A549 (cell line): ENCODE results near the gene TVP23C. TPM values are rescaled to one million over a fixed set of nuclear protein-coding genes. Genes with fewer than 3 reads are reported as not detected.

ENCODE experiments used
- ATAC-seq, 2 experiments: fragments of 200-7000 bp in 1 of 2; fragments of >200 bp in 1 of 2; cut with Nextera tagmentation in 1 of 2; cut with Tn5 transposase in 1 of 2; 3 replicates each; pipeline versions ENCODE4 v1.8.0 to v1.9.1; 2018 to 2020; ENCODE audit warnings: mild to moderate bottlenecking in 1 of 2, moderate library complexity in 1 of 2
- CTCF ChIA-PET: fragments of 300-600 bp; sonication (Branson Sonifier 250); formaldehyde crosslinking; extraction: SDS; loops from one replicate; lab custom pipeline; 2021; ENCODE audit warnings: antibody characterized with exemption, inconsistent platforms; lab: Yijun Ruan, JAX
- POLR2A ChIA-PET: fragments of 350-600 bp; formaldehyde crosslinking; extraction: SDS; loops from one replicate; lab custom pipeline; 2021; ENCODE audit warnings: antibody characterized with exemption, inconsistent platforms; lab: Yijun Ruan, JAX
- DNase-seq, 2 experiments: peaks; one replicate each; pipeline versions ENCODE4 v3.0.0 to v3.0.0-alpha.2; 2011 to 2016; ENCODE audit warnings: low read depth in 1 of 2, low spot score in 1 of 2
- FAIRE-seq: peaks from 2 replicates; lab custom pipeline; 2011; peaks lifted over from hg19 to GRCh38; lab: Jason Lieb, UNC
- H3K27ac ChIP-seq, 2 experiments: fragments of >200 bp; sonication (Bioruptor Twin); formaldehyde crosslinking; 3 replicates each; pipeline ENCODE4 v1.5.1; 2016 to 2017
- H3K4me1 ChIP-seq: fragments of >200 bp; sonication (Bioruptor Twin); formaldehyde crosslinking; 3 replicates; pipeline ENCODE4 v1.6.1; 2016
- H3K4me2 ChIP-seq: fragments of >200 bp; sonication (Bioruptor Twin); formaldehyde crosslinking; 3 replicates; pipeline ENCODE4 v1.6.1; 2016
- H3K4me3 ChIP-seq: fragments of >200 bp; sonication (Bioruptor Twin); formaldehyde crosslinking; 3 replicates; pipeline ENCODE4 v1.5.1; 2016
- H3K9me3 ChIP-seq: fragments of >200 bp; sonication (Bioruptor Twin); formaldehyde crosslinking; 3 replicates; pipeline ENCODE4 v1.6.1; 2016
- BHLHE40 ChIP-seq: IDR thresholded peaks from 2 replicates; pipeline ENCODE4 v1.6.1; 2012; ENCODE audit warnings: low read depth, low read length, inconsistent platforms
- CBX8 ChIP-seq: fragments of 200-600 bp; sonication (generic); IDR thresholded peaks from 2 replicates; pipeline ENCODE4 v1.6.1; 2016
- CHD2 ChIP-seq: fragments of 150-350 bp; IDR thresholded peaks from 2 replicates; pipeline ENCODE4 v1.6.1; 2014; ENCODE audit warnings: low read length; ENCODE audit not compliant: partially characterized antibody
- CTCF ChIP-seq: fragments of >200 bp; sonication (Bioruptor Twin); formaldehyde crosslinking; IDR thresholded peaks from 3 replicates; pipeline ENCODE4 v1.5.1; 2016
- ELK1 ChIP-seq: fragments of 150-350 bp; IDR thresholded peaks from 2 replicates; pipeline ENCODE4 v1.6.1; 2014; ENCODE audit warnings: low read depth, mild to moderate bottlenecking, low read length
- GATA3 ChIP-seq: IDR thresholded peaks from 2 replicates; pipeline ENCODE4 v1.6.1; 2012; ENCODE audit warnings: borderline replicate concordance
- HEYL ChIP-seq: fragments of 250-450 bp; sonication (Bioruptor Pico); IDR thresholded peaks from 2 replicates; pipeline ENCODE4 v1.8.0; 2021; ENCODE audit warnings: mild to moderate bottlenecking, moderate library complexity
- HOXA7 ChIP-seq: fragments of 250-450 bp; sonication (Bioruptor Pico); IDR thresholded peaks from 2 replicates; pipeline ENCODE4 v1.5.0; 2020; ENCODE audit warnings: mild to moderate bottlenecking, moderate library complexity
- HOXB13 ChIP-seq: fragments of 250-450 bp; sonication (Bioruptor Pico); IDR thresholded peaks from 2 replicates; pipeline ENCODE4 v1.5.0; 2020; ENCODE audit warnings: low read depth, mild to moderate bottlenecking, moderate library complexity
- JUN ChIP-seq, 2 experiments: fragments of >200 bp; sonication (Bioruptor Twin); formaldehyde crosslinking; IDR thresholded peaks; 2 replicates in 1 of 2; 3 replicates in 1 of 2; pipeline ENCODE4 v1.6.1; 2016 to 2017
- JUNB ChIP-seq: fragments of >200 bp; sonication (Bioruptor Twin); formaldehyde crosslinking; IDR thresholded peaks from 2 replicates; pipeline ENCODE4 v1.6.1; 2016
- MAFK ChIP-seq: fragments of 450-650 bp; IDR thresholded peaks from 2 replicates; pipeline ENCODE4 v1.6.1; 2014; ENCODE audit not compliant: partially characterized antibody
- MAX ChIP-seq: IDR thresholded peaks from 2 replicates; pipeline ENCODE4 v1.6.1; 2012
- NPAS2 ChIP-seq: fragments of 250-450 bp; sonication (Bioruptor Pico); IDR thresholded peaks from 2 replicates; pipeline ENCODE4 v1.8.0; 2022; ENCODE audit warnings: mild to moderate bottlenecking, moderate library complexity, borderline replicate concordance
- NR3C1 ChIP-seq: fragments of >200 bp; sonication (Bioruptor Twin); formaldehyde crosslinking; IDR thresholded peaks from 3 replicates; pipeline ENCODE4 v1.6.1; 2017
- PBX3 ChIP-seq: IDR thresholded peaks from 2 replicates; pipeline ENCODE4 v1.6.1; 2012
- POLR2A ChIP-seq: IDR thresholded peaks from 2 replicates; pipeline ENCODE4 v1.6.1; 2012; ENCODE audit warnings: mild to moderate bottlenecking, low read length
- POLR2AphosphoS2 ChIP-seq: conservative IDR thresholded peaks from 2 replicates; pipeline ENCODE4 v1.6.1; 2012; ENCODE audit warnings: low read length, improper control_type of control experiment, inconsistent platforms
- RARB ChIP-seq: fragments of 250-450 bp; sonication (Bioruptor Pico); IDR thresholded peaks from 2 replicates; pipeline ENCODE4 v1.8.0; 2021; ENCODE audit warnings: mild to moderate bottlenecking, moderate library complexity
- REST ChIP-seq: fragments of 200-600 bp; sonication (generic); IDR thresholded peaks from 2 replicates; pipeline ENCODE4 v1.6.1; 2016; ENCODE audit warnings: antibody characterized with exemption, mild to moderate bottlenecking, moderate library complexity
- SMC3 ChIP-seq: fragments of >200 bp; sonication (Bioruptor Twin); formaldehyde crosslinking; IDR thresholded peaks from 3 replicates; pipeline ENCODE4 v1.6.1; 2018; ENCODE audit warnings: inconsistent platforms
- SREBF2 ChIP-seq: fragments of 450-650 bp; IDR thresholded peaks from 2 replicates; pipeline ENCODE4 v1.6.1; 2014; ENCODE audit warnings: mild to moderate bottlenecking, moderate library complexity
- TFCP2L1 ChIP-seq: fragments of 250-450 bp; sonication (Bioruptor Pico); IDR thresholded peaks from 2 replicates; pipeline ENCODE4 v1.5.0; 2021; ENCODE audit warnings: mild to moderate bottlenecking
- TP53 ChIP-seq: fragments of 250-450 bp; sonication (Bioruptor Pico); IDR thresholded peaks from 2 replicates; pipeline ENCODE4 v1.5.0; 2021; ENCODE audit warnings: mild to moderate bottlenecking, moderate library complexity
- USF2 ChIP-seq: fragments of 450-650 bp; IDR thresholded peaks from 2 replicates; pipeline ENCODE4 v1.6.1; 2014; ENCODE audit warnings: antibody characterized with exemption
- WGBS: methylation state at CpG from one replicate; pipeline ENCODE4 v1.1.6; 2017; ENCODE audit errors: missing lambda C conversion rate; 5-methylcytosine and 5-hydroxymethylcytosine counted together
- polyA plus RNA-seq, 4 experiments: library from polyadenylated mRNA; depleted of rRNA in 3 of 4; stranded (reverse); fragments of >200 nt; fragmentation: RNase III in 1 of 4; extraction: RNeasy Plus Mini Kit Qiagen cat#74134 plus additional on column Dnase treatment in 1 of 4; gene quantifications; 2 replicates in 3 of 4; 3 replicates in 1 of 4; pipeline ENCODE4 v1.2.3, GENCODE V29; 2011 to 2017

The TVP23C gene
- polyA plus RNA-seq, 2 of the 4 experiments (the other 2 are of a cell fraction): 19.9 to 22.7 TPM

GRCh38 chr17:15479703-15480102 is 83.6 kb downstream of the TVP23C start:
- CTCF ChIA-PET: interaction anchor here (0.9 to 3.2 kb wide), 5 partner anchors 23 to 221 kb away, joined by 3 to 18 read pairs (median 3); no protein-coding TSS in a partner anchor
- no peak for DNase-seq
- FAIRE-seq: no peak

GRCh38 chr17:15478845-15479244 is 84.4 kb downstream of the TVP23C start:
- Histone ChIP-seq H3K4me2 (no peak overlapping the region), H3K4me1 (no peaks in the 10 kb centered on the region), H3K27ac (no peak overlapping the region), H3K4me3 (no peak overlapping the region), H3K9me3 (no peaks in the 10 kb centered on the region)
- no peak for ATAC-seq
- 75% methylated on average over 5 of the region's 5 CpGs for WGBS
- CTCF ChIA-PET: interaction anchor here (1.2 to 3.2 kb wide), 3 partner anchors 24 to 221 kb away, joined by 3 to 18 read pairs (median 5); no protein-coding TSS in a partner anchor
- no peak for DNase-seq
- no peak for FAIRE-seq
- POLR2A ChIA-PET: no interaction called here
- no peak for TF ChIP-seq RARB (CRISPR knock-in tag)
- TF ChIP-seq PBX3: no peak
- no peak for TF ChIP-seq REST
- no peak for TF ChIP-seq TP53
- TF ChIP-seq POLR2AphosphoS2: no peak
- TF ChIP-seq HOXA7 (CRISPR knock-in tag): no peak
- no peak for TF ChIP-seq MAX
- TF ChIP-seq USF2: no peak
- no peak for TF ChIP-seq BHLHE40
- no peak for TF ChIP-seq TFCP2L1 (CRISPR knock-in tag)
- no peak for TF ChIP-seq CHD2
- TF ChIP-seq SREBF2: no peak

More at GRCh38 chr17:15479703-15480102, 83.6 kb downstream of the TVP23C start:
- 0 out of 6 replicates have a peak, but pooled peaks of 1 of the 2 experiments have one; percentile 26 for ATAC-seq
- POLR2A ChIA-PET: no interaction called here
- Histone ChIP-seq H3K27ac (no peak overlapping the region), H3K9me3 (no peaks in the 10 kb centered on the region), H3K4me2 (no peak overlapping the region), H3K4me1 (no peaks in the 10 kb centered on the region), H3K4me3 (no peak overlapping the region)
- TF ChIP-seq TP53: no peak
- TF ChIP-seq HEYL (CRISPR knock-in tag): no peak
- no peak for TF ChIP-seq NR3C1
- no peak for TF ChIP-seq MAX
- no peak for TF ChIP-seq MAFK
- TF ChIP-seq JUNB: no peak
- no peak for TF ChIP-seq CHD2
- no peak for TF ChIP-seq NPAS2 (CRISPR knock-in tag)
- no peak for TF ChIP-seq POLR2A
- no peak for TF ChIP-seq SMC3
- no peak for TF ChIP-seq RARB (CRISPR knock-in tag)
- no peak for TF ChIP-seq ELK1
- TF ChIP-seq CTCF: no peak
- TF ChIP-seq USF2: no peak
- TF ChIP-seq GATA3: no peak
- TF ChIP-seq HOXB13 (CRISPR knock-in tag): no peak
- TF ChIP-seq JUN (IDR thresholded peaks at IDR 0.05): no peak
- no peak for TF ChIP-seq CBX8
